Jurkat, Clone E6-1 (cell line): ENCODE results near the gene ZNF215.
"Not testable (repeated sequence)": the region's sequence is repeated elsewhere in the genome, so short reads cannot be mapped to it uniquely, and the experiment has no call there.

Experiments used
- DNase-seq: peaks from one replicate; pipeline ENCODE4 v3.0.0-alpha.2; 2011; ENCODE audit warnings: low read depth, low spot score
- H3K4me3 ChIP-seq: 2 replicates; pipeline ENCODE4 v1.5.1; 2011; ENCODE audit warnings: mild to moderate bottlenecking, low read length, control low read depth, moderate library complexity

Gene ZNF215

GRCh38 chr11:6928916-6929315 lies 2.7 kb downstream of the ZNF215 start:
- no peak overlapping the region for H3K4me3 ChIP-seq
- DNase-seq, result no peak

- DNase-seq, result no peak
- H3K4me3 ChIP-seq, result no peak overlapping the region
Observed at GRCh38 chr11:6931146-6931713, 5.0 kb downstream of the ZNF215 start.

- peak; percentile 39 for DNase-seq
- H3K4me3 ChIP-seq, result no peak overlapping the region
Observed at GRCh38 chr11:6932145-6932544, 5.9 kb downstream of the ZNF215 start.

GRCh38 chr11:6941970-6942369 lies 15.7 kb downstream of the ZNF215 start:
- no peak overlapping the region for H3K4me3 ChIP-seq

GRCh38 chr11:6943131-6943530 lies 16.9 kb downstream of the ZNF215 start:
- H3K4me3 ChIP-seq, result no peak overlapping the region
- DNase-seq, result no peak

More at GRCh38 chr11:6941970-6942369, 15.7 kb downstream of the ZNF215 start:
- no peak for DNase-seq

- not testable (repeated sequence) for DNase-seq, H3K4me3 ChIP-seq
Observed at GRCh38 chr11:6954248-6954647, 28.0 kb downstream of the ZNF215 start.

- H3K4me3 ChIP-seq, result no peak overlapping the region
- no peak for DNase-seq
Observed at GRCh38 chr11:6962141-6962540, 35.9 kb downstream of the ZNF215 start.

GRCh38 chr11:6962673-6963072 lies 36.4 kb downstream of the ZNF215 start:
- no peak for DNase-seq
- no peak overlapping the region for H3K4me3 ChIP-seq

GRCh38 chr11:6968816-6969215 lies 42.6 kb downstream of the ZNF215 start:
- DNase-seq, result no peak
- no peak overlapping the region for H3K4me3 ChIP-seq

- DNase-seq, H3K4me3 ChIP-seq: not testable (repeated sequence)
Observed at GRCh38 chr11:6969854-6970253, 43.6 kb downstream of the ZNF215 start.

- no peak overlapping the region for H3K4me3 ChIP-seq
- no peak for DNase-seq
Observed at GRCh38 chr11:6979365-6979764, 53.1 kb downstream of the ZNF215 start.

GRCh38 chr11:6986487-6986886 lies 60.3 kb downstream of the ZNF215 start:
- no peak overlapping the region for H3K4me3 ChIP-seq

GRCh38 chr11:6988506-6988905 lies 62.3 kb downstream of the ZNF215 start:
- no peak overlapping the region for H3K4me3 ChIP-seq
- DNase-seq, result no peak

More at GRCh38 chr11:6986487-6986886, 60.3 kb downstream of the ZNF215 start:
- no peak for DNase-seq

- no peak overlapping the region for H3K4me3 ChIP-seq
- DNase-seq, result no peak
Observed at GRCh38 chr11:6991227-6991626, 65.0 kb downstream of the ZNF215 start.

- DNase-seq, result no peak
- H3K4me3 ChIP-seq, result no peak overlapping the region
Observed at GRCh38 chr11:6992026-6992425, 65.8 kb downstream of the ZNF215 start.

- H3K4me3 ChIP-seq, result no peak overlapping the region
- no peak for DNase-seq
Observed at GRCh38 chr11:6992457-6993417, 66.5 kb downstream of the ZNF215 start.

GRCh38 chr11:6995703-6996102 lies 69.5 kb downstream of the ZNF215 start:
- no peak overlapping the region for H3K4me3 ChIP-seq
- DNase-seq, result no peak

GRCh38 chr11:7004482-7004881 lies 78.3 kb downstream of the ZNF215 start:
- no peak overlapping the region for H3K4me3 ChIP-seq
- no peak for DNase-seq
